Brain microvascular endothelial cell (primary cell): ENCODE data around the gene TMEM130.

Experiments
- DNase-seq: peaks from one replicate; pipeline ENCODE4 v3.0.0-alpha.2; 2020
- H3K27ac ChIP-seq: fragments of 250-450 bp; sonication (Bioruptor Pico); 2 replicates; pipeline ENCODE4 v1.5.1; 2020; ENCODE audit warnings: mild to moderate bottlenecking, moderate library complexity
- H3K27me3 ChIP-seq: fragments of 250-450 bp; sonication (Bioruptor Pico); replicated peaks from 2 replicates; pipeline ENCODE4 v1.5.1; 2020; ENCODE audit warnings: mild to moderate bottlenecking
- H3K36me3 ChIP-seq: fragments of 250-450 bp; sonication (Bioruptor Pico); replicated peaks from 2 replicates; pipeline ENCODE4 v1.5.1; 2020; ENCODE audit warnings: mild to moderate bottlenecking
- H3K4me3 ChIP-seq: 2 replicates; pipeline ENCODE4 v1.5.1; 2011; ENCODE audit warnings: low read depth, mild to moderate bottlenecking, control low read depth, low read length, moderate library complexity
- in situ Hi-C: cut with HindIII; loops from 2 replicates; pipeline ENCODE4 v1.10.0; 2017; ENCODE audit warnings: low sequenced_read_pairs, low pct_ligation_motif_present
- TF ChIP-seq, protein P1 (sequence below): IDR thresholded peaks from 2 replicates; pipeline ENCODE4 v1.5.1; 2011; ENCODE audit warnings: low read depth, mild to moderate bottlenecking, moderate library complexity, low read length, control low read depth, inconsistent platforms; ENCODE audit errors: missing control alignments

The TMEM130 gene

DNA sequence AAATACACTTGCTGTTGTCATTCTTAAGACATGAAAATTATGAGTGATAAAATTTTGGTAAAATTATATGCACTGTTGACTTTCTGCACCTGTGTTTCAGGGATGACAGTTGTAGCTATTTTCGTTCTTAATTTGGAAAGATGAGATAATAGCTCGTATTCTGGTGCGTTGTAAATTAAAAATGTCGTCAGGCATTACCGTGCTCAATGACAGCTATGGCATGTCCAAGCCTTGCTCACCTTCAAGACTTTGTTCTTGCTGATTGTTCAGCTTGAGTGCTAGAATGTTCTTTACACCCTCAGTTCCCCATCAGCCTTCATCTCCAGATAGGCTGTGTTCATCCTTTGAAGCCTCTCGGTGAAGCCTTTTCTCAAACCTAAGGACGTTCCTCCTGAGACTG lies 30.0 kb upstream of the TMEM130 start:
- no peak overlapping the region for H3K4me3 ChIP-seq
- no peaks in the 10 kb centered on the region for H3K27me3 ChIP-seq
- in situ Hi-C loops: no loop called here
- H3K27ac ChIP-seq: no peak overlapping the region
- TF ChIP-seq, protein P1, sequence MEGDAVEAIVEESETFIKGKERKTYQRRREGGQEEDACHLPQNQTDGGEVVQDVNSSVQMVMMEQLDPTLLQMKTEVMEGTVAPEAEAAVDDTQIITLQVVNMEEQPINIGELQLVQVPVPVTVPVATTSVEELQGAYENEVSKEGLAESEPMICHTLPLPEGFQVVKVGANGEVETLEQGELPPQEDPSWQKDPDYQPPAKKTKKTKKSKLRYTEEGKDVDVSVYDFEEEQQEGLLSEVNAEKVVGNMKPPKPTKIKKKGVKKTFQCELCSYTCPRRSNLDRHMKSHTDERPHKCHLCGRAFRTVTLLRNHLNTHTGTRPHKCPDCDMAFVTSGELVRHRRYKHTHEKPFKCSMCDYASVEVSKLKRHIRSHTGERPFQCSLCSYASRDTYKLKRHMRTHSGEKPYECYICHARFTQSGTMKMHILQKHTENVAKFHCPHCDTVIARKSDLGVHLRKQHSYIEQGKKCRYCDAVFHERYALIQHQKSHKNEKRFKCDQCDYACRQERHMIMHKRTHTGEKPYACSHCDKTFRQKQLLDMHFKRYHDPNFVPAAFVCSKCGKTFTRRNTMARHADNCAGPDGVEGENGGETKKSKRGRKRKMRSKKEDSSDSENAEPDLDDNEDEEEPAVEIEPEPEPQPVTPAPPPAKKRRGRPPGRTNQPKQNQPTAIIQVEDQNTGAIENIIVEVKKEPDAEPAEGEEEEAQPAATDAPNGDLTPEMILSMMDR: no peak
- H3K36me3 ChIP-seq: peaks cover 85% of the 10 kb centered on the region
- DNase-seq: no peak

DNA sequence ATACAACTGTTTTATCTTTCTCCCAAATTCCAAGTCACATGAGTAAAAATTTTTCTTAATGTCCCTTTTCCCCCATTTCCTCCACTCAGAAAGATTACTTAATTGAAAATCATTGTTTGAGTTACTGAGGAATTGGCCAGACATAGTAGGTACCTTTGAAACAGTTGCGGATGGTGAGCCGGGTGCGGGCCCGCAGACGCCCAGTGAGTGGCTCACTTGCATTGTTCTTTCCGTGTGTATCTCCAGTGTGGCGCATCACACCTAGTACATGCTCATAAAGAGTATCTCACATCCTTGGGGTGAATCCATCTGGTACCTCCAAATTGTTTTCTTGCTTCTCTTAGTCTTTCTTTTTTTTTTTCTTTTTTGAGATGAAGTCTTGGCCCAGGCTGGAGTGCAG lies 22.8 kb upstream of the TMEM130 start:
- no peak overlapping the region for H3K4me3 ChIP-seq
- H3K27me3 ChIP-seq: no peaks in the 10 kb centered on the region
- in situ Hi-C loops: no loop called here
- TF ChIP-seq, protein P1: no peak
- peaks cover 65% of the 10 kb centered on the region for H3K36me3 ChIP-seq
- no peak overlapping the region for H3K27ac ChIP-seq
- no peak for DNase-seq

DNA sequence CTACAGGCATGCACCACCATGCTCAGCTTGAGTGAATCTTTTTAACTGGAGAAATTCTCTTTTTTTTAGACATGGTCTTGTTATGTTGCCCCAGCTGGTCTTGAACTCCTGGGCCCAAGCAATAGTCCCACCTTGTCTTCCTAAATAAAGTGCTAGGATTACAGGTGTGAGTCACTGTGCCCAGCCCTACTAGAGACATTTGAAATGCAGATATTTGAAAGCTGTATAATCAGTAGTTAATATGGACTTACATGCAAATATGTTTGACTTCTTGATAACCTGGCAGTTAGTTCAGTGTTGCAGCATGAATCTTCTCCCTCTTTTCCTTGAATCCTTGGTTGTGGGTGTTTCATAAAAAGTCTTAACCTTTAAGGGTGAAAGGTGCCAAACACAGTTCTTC lies 17.2 kb upstream of the TMEM130 start:
- peaks cover 41% of the 10 kb centered on the region for H3K36me3 ChIP-seq
- TF ChIP-seq, protein P1: no peak

DNA sequence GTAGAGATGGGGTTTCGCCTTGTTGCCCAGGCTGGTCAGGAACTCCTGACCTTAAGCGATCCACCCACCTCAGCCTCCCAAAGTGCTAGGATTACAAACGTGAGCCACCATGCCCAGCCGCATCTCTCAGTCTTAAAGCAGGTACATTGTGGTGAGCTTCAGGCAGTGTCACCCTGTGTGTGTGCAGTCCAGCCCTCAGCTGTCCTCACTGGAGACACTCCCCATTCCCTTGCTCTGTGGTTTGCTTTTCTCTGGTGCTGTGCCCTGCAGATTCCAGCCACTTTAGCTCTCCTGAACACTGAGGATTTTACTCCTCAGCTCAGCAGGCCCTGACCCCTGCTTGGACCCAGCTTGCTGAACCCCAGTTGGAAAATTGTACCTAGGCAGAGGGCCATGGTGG lies 14.6 kb upstream of the TMEM130 start:
- H3K27ac ChIP-seq: no peak overlapping the region
- DNase-seq: no peak
- H3K36me3 ChIP-seq: peaks cover 41% of the 10 kb centered on the region
- no peak overlapping the region for H3K4me3 ChIP-seq
- TF ChIP-seq, protein P1: no peak
- in situ Hi-C loops: no loop called here
- no peaks in the 10 kb centered on the region for H3K27me3 ChIP-seq

More for the DNA sequence above, 17.2 kb upstream of the TMEM130 start:
- DNase-seq: no peak
- Histone ChIP-seq H3K27ac (no peak overlapping the region), H3K27me3 (no peaks in the 10 kb centered on the region), H3K4me3 (no peak overlapping the region)
- in situ Hi-C loops: no loop called here

DNA sequence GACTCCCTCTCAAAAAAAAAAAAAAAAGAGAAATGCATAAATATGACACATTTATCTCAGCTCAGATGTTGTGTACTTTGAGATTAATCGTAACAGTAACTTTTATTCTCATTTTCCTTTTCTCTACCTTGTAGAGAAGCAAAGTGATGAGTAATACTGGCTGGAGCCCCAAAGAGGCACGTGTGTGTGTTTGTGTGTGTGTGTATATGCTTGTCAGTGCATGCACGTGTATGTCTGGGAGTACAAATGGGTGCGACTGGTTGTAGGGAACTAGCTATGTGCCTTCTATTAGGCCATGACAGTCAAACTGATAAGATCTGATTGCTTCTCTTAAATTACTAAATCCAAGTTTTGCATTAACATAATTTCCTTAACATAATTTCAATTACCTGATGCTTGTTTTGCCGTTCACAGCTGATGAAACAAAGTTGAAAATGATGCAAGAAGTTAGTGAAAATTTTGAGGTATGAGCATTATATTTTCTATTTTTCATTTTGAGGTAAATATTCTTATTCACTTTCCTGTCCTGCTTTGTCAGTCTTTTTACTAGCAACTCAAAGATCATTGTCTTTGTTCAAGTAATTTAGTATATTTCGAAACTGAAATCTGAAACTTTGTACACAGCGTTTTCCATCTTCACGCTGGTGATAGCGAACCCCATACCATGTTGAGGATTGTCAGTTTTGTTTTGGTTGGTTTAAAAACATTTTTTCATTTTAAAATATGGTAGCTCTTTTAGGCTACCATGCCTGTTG lies 11.9 kb upstream of the TMEM130 start:
- no peak overlapping the region for H3K4me3 ChIP-seq
- no peak overlapping the region for H3K27ac ChIP-seq
- peaks cover 33% of the 10 kb centered on the region for H3K36me3 ChIP-seq
- DNase-seq: no peak
- no peaks in the 10 kb centered on the region for H3K27me3 ChIP-seq
- TF ChIP-seq, protein P1: no peak
- in situ Hi-C loops: no loop called here

DNA sequence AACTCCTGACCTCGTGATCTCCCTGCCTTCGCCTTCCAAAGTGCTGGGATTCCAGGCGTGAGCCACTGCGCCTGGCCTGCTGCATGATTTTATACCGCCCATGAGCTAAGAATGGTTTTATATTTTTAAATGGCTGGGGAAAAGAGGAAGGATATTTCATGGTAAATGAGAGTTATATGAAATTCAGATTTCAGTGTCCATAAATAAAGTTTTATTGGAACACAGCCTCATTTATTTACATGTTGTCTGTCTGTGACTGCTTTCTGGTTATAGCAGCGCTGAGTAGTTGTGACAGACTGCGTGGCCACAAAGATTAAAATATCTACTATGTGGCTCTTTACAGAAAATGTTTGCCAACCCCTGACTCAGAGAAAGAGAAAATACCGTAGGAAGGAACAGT lies 10.7 kb upstream of the TMEM130 start:
- in situ Hi-C loops: no loop called here
- H3K27me3 ChIP-seq: no peaks in the 10 kb centered on the region
- no peak for DNase-seq
- no peak overlapping the region for H3K27ac ChIP-seq
- peaks cover 33% of the 10 kb centered on the region for H3K36me3 ChIP-seq
- no peak overlapping the region for H3K4me3 ChIP-seq
- TF ChIP-seq, protein P1: no peak
